GM18868 (cell line): ENCODE data around the gene PIP5KL1.
A peak's percentile ranks its signal among the peaks of the same experiment; 100 is the strongest.

ENCODE experiments used
- ATAC-seq: cut with Tn5 transposase; IDR thresholded peaks from one replicate; pipeline ENCODE4 v1.9.1; 2021; ENCODE audit warnings: mild to moderate bottlenecking, moderate library complexity; ENCODE audit not compliant: unreplicated experiment

PIP5KL1 gene

GRCh38 chr9:127934986-127935385 lies 4.4 kb upstream of the PIP5KL1 start:
- no peak for ATAC-seq

- no peak for ATAC-seq
These were observed 3.7 kb upstream of the PIP5KL1 start for GRCh38 chr9:127934248-127934647.

DNA sequence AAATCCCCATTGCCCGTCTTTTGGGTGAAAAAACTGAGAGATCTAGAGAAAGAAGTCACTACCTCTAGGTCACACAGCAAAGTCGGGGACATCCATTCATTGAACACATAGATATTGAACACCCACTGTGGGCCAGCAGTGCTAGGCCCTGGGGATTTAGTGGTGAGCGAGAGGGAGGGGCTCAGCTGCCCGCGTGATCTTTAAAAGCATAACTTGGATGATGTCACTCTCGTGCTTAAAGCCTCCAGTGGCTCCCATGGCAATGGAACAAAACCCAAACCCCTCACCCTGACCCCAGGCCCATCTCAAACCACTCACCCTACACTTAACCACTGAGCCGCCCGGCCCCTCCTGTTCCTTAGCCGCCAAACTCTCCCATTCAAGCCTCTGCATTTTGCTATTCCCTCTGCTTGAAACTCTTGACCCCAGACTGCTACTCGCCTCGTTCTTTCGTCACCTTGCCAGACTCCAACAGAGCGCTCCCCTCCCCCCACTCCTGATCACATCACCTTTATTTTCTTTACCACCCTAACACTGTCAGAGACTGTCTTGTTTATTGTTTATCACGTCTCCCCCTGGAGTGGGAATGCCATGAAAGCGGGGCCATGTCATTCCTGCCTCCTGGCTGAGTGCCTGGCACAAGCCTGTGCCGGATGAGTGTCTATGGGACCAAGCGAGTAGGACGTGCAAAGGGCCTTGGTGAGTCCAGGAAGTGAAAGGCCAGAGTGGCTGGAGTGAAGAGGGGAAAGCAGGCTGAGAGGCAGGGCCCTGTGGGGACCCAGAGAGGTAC lies 710 bp upstream of the PIP5KL1 start:
- peak; percentile 27 for ATAC-seq

GRCh38 chr9:127929625-127929979 lies 975 bp downstream of the PIP5KL1 start:
- ATAC-seq: no peak

GRCh38 chr9:127928676-127929624 lies 1.6 kb downstream of the PIP5KL1 start:
- ATAC-seq: no peak

DNA sequence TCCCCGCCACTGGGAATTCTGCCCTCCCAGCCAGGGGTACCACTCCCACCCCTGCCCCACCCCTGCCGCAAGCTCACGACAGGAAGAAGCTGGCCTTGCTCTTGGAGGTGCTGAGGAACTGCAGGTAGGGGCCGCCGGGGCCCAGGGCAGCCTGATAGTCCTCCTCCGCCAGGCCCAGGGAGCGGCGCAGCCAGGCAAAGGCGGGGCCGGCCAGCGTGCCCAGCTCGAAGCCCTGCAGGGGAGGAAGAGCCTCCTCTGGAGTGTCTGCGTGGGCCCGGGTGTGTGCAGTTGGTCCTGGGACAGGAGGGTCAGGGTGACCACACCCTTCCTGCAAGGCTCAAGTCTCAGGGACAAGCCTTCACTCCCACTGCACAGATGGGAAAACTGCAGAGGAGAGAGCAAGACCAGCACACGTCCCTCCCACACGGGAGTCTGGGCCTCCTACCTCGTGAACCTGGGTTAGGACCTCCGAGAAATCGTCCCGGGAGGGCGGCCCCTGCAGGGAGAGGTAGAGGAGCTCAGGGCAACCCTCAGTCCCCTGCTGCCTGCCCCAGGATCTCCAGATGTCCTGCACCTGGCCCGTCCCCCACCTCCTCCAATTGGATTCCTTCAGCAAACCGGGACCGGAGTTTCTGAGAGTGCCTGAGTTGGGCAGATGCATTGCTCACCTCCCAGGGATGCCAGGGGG lies 2.4 kb downstream of the PIP5KL1 start:
- ATAC-seq: no peak

- ATAC-seq: no peak
These were observed 3.2 kb downstream of the PIP5KL1 start for GRCh38 chr9:127927201-127927987.

GRCh38 chr9:127926906-127927200 lies 3.7 kb downstream of the PIP5KL1 start:
- ATAC-seq: no peak

- ATAC-seq: no peak
These were observed 4.3 kb downstream of the PIP5KL1 start for GRCh38 chr9:127925959-127926905.

DNA sequence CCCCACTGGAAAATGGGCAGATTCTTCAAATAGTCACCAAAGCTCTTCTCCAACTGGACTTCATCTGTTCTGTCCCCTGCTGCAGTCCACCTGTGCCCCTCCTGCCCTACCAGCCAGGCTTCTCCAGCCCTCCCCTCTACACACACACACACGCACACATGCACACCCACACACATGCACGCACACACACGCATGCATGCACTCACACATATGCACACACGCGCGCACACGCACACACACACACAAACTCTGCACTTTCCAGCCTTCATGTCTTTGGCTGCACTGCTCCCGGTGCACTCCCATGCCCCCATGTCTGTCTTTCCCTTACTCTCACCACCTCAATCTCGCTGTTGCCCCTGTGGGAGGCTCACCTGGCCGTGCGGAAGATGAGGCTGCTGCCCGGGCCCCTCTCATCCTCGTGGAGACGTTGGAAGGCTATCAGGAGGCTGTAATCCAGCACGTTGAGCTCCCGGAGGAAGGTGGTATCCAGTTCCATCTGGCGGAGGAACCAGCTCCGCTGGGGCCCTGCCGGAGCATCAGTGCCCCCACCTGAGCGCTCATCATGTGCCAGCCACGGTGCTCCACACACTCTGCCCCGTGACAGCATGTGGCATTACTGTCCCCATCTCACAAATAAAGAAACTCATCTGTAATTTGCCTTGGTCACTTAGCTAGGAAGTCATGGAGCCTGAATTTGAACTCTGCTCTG lies 5.7 kb downstream of the PIP5KL1 start:
- ATAC-seq: no peak

DNA sequence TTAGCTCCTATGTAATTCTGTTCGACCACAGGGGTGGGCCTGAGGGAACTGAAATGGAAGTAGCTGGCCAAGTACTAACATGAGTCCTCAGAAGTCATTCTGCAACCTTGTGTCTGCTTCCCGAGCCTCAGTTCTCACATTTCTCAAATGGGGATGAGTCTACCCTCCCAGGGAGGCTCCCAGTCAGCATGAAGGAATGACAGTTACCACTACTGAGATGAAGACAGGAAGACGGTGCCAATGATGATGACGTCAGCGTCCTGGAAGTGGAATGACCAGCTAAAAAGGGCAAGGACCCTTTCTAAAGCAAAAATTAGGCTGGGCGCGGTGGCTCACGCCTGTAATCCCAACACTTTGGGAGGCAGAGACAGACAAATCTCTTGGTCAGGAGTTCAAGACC lies 6.8 kb downstream of the PIP5KL1 start:
- no peak for ATAC-seq

DNA sequence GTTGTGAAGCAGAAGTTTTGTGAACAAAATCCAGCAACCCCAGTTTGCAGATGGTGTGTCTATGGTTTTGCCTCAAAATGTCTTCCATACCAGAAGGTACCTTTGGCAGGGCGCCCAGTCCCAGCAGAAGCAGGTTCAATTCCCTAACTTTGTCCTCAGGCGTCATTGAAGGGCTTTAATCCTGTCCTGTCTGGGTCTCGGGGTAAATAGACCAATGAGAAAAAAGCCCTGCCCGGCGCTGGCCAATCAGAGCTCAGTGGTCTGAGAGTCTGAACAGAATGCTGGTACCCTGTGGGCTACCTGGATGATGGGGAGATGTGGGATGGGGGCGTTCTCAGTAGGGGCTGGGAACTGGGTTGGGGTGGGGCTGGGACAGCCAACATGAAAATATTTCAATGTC lies 7.5 kb downstream of the PIP5KL1 start:
- no peak for ATAC-seq

DNA sequence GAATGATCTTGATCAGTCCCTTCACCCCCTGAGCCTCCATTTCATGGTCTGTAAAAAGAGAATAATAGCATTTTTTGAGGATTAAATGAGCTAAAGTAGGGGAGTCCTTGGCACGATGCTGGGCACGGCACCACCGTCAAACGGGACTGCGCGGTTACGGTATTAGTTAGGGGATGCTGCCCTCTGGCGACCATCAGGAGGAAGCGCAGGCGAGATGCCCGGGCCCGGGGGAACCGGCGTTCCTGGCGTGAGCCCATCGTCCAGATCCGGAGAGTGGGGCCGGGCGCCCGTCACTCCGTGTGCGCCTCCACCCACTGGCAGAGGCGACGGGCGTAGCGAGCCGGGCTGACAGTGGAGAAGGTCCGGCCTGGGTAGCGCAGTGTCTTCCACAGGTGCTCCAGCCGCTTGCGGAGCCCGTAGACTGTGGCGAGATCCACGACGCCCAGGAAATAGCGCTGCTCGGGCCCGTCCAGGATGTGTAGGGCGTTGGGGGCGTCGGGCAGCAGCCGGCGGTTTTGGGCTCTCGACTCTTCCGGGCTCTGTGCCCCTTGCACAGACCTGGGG lies 8.9 kb downstream of the PIP5KL1 start:
- no peak for ATAC-seq

GRCh38 chr9:127920794-127921193 lies 9.8 kb downstream of the PIP5KL1 start:
- ATAC-seq: no peak

DNA sequence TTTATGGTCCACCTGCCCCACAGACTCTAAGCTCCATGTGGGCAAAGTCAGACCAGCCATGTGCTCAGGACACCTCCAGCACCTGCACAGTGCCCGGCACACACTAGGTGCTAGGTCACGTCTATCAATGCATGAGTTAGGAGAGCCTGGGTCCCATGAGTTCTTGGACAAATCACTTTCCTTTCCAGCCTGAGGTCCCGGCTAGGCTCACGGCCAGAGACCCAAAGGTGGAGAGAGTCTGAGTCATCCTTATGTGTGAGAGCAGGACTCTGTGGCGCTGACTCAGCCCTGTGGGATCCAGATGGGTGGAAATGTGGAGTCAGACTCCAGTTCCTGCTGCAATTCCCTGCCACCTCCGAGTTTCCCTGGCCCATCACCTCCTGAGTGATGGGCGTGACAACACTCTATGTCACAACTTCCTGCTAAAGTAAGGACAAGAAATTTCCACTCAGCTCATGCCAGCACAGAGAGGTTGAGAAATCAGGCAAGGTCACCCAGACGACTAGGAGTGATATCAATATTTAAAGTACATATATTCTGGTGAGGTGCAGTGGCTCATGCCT lies 11.2 kb downstream of the PIP5KL1 start:
- ATAC-seq: no peak

DNA sequence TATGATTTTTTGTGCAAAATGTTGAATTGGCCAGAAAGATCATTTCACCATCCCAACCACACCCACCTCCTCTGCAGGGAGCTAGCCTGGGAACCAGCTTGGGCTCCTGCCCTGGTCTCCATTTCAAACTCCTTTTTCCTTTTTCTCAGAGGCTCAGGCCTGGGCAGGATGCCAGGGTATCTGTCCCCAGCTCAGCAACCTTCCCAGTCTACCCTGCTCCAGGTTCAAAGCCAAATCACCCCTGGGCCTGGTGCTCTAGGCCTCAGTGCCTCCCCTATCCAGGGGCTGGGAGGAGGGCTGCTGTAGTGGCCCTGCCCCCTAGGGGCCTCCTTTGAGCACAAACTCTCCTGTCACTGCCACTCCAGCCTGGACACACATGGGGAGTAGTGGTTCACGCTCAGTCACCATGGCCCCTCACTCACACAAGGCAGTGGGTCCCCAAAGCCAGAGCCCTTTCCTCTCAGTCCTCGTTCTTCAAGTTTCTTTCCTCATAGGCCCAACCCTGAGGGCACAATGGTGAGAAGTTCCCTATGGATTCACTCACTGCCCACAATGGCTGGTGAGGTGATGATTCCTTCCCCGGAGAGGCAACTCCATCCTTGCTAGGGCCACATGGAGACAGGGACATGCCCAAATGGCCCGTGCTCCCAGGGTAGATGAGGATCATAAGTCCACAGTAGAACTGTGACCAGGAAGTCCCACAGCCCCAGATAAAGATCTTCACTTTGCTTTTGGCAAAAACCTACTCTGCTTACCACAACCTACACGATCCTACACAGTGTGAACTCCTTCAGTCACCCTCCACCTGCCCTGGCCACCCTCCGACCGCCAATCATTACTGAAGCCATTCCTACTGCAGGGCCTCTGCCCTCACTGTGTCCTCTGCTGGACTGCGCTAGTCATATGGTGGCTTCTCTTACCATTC lies 12.1 kb downstream of the PIP5KL1 start:
- ATAC-seq: no peak

DNA sequence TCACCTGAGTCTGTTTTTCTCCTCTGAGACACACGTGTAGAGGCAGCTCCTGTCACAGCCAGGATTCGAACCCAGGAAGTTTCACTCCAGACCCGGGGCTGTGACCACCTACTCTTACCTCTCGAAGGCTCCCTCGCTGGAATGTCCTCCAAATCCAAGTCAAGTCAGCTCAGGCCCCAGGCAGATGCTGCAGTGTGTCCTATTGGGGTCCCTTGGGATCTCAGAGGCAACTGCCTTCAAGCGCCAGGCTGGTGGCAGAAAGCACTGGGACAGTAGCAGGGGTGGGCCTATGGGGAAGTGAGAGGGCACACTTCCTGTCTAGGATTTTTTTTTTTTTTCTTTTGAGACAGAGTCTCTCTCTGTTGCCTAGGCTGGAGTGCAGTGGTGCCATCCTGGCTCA lies 13.0 kb downstream of the PIP5KL1 start:
- peak; percentile 29 for ATAC-seq
